Body of pancreas (tissue), 4 donors: ENCODE data around the gene ASCC1.

Source experiments
- POLR2A ChIP-seq, 3 donors: fragments of 450-650 bp; IDR thresholded peaks; one replicate each; pipeline ENCODE4 v1.6.1; 2016; ENCODE audit warnings: antibody characterized with exemption in 3 of 3, mild to moderate bottlenecking in 2 of 3
- TF ChIP-seq, protein P1 (sequence below), 7 experiments: fragments of 450-650 bp in 4 of 7; fragments of 200-600 bp in 3 of 7; sonication (generic) in 3 of 7; IDR thresholded peaks; one replicate each; pipeline ENCODE4 v1.5.1; 2016 to 2019; ENCODE audit warnings: antibody characterized with exemption in 7 of 7

DNA sequence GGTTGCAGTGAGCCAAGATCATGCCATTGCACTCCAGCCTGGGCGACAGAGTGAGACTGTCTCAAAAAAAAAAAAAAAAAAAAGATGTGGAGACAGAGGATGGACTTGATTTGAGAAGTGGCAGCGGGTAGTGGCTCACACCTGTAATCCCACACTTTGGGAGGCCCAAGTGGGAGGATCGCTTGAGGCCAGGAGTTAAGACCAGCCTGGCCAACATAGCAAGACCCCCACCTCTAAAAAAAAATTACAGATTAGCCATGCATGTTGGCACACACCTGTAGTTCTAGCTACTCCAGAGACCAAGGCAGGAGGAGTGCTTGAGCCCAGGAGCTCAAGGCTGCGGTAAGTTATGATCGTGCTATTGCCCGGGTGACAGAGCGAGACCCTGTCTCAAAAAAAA is 24.3 kb upstream of the ASCC1 start:
- TF ChIP-seq, protein P1, sequence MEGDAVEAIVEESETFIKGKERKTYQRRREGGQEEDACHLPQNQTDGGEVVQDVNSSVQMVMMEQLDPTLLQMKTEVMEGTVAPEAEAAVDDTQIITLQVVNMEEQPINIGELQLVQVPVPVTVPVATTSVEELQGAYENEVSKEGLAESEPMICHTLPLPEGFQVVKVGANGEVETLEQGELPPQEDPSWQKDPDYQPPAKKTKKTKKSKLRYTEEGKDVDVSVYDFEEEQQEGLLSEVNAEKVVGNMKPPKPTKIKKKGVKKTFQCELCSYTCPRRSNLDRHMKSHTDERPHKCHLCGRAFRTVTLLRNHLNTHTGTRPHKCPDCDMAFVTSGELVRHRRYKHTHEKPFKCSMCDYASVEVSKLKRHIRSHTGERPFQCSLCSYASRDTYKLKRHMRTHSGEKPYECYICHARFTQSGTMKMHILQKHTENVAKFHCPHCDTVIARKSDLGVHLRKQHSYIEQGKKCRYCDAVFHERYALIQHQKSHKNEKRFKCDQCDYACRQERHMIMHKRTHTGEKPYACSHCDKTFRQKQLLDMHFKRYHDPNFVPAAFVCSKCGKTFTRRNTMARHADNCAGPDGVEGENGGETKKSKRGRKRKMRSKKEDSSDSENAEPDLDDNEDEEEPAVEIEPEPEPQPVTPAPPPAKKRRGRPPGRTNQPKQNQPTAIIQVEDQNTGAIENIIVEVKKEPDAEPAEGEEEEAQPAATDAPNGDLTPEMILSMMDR (IDR thresholded peaks at IDR 0.05), result no peak
- TF ChIP-seq POLR2A (IDR thresholded peaks at IDR 0.05), result no peak
